Measurements from ENCODE around the gene POMGNT1. TPM values are rescaled to one million over a fixed set of nuclear protein-coding genes. Genes with fewer than 3 reads are reported as not detected.
A peak's percentile ranks its signal among the peaks of the same experiment; 100 is the strongest.

Gene POMGNT1
- total and polyA plus RNA-seq, 2 of the 13 experiments (the other 11 are each of a cell fraction or from before 2014, with no cell fraction given) = 33.9 to 46.8 TPM

GRCh38 chr1:46247436-46248121 is 49.3 kb upstream of the POMGNT1 start, which contains the start of gene RAD54L (continued):
- TF ChIP-seq IKZF4 (CRISPR knock-in tag; IDR thresholded peaks at IDR 0.05; ENCODE audit: borderline replicate concordance, low read depth, not compliant biosample characterization) = no peak
- TF ChIP-seq ISX (CRISPR knock-in tag; conservative IDR thresholded peaks at IDR 0.05) = no peak
- TF ChIP-seq RAD21 (CRISPR knock-in tag; IDR thresholded peaks at IDR 0.05) = 0 out of 2 replicates have a peak, but pooled peaks have one; percentile 9
- TF ChIP-seq BCL6 (CRISPR knock-in tag; IDR thresholded peaks at IDR 0.05) = 0 out of 2 replicates have a peak, but pooled peaks have one; percentile 23
- TF ChIP-seq MYNN (CRISPR knock-in tag; IDR thresholded peaks at IDR 0.05; ENCODE audit: low read depth) = no peak
- no peak for TF ChIP-seq ZNF138 (CRISPR knock-in tag; IDR thresholded peaks at IDR 0.05; ENCODE audit: low read depth)
- no peak for TF ChIP-seq BHLHE40 (IDR thresholded peaks at IDR 0.05; ENCODE audit: low read length)
- TF ChIP-seq PAWR (CRISPR knock-in tag; IDR thresholded peaks at IDR 0.05; ENCODE audit: borderline replicate concordance) = no peak
- TF ChIP-seq ZBTB42 (CRISPR knock-in tag; IDR thresholded peaks at IDR 0.05) = no peak
- no peak for TF ChIP-seq ZNF292 (CRISPR knock-in tag; IDR thresholded peaks at IDR 0.05; ENCODE audit: borderline replicate concordance, low read depth)
- no peak for TF ChIP-seq BRCA1 (CRISPR knock-in tag; IDR thresholded peaks at IDR 0.05)
- no peak for TF ChIP-seq ZNF446 (CRISPR knock-in tag; IDR thresholded peaks at IDR 0.05)
- TF ChIP-seq HNF1B (CRISPR knock-in tag; IDR thresholded peaks at IDR 0.05) = peak; percentile 51; the same call in 1 of the 2 replicates
- TF ChIP-seq ZNF567 (CRISPR knock-in tag; IDR thresholded peaks at IDR 0.05; ENCODE audit: borderline replicate concordance) = no peak
- TF ChIP-seq EP300 (IDR thresholded peaks at IDR 0.05; ENCODE audit: low read depth in 2 of 2, low read length in 2 of 2) = no peak
- TF ChIP-seq EP300 (CRISPR knock-in tag; IDR thresholded peaks at IDR 0.05; ENCODE audit: borderline replicate concordance) = no peak
- no peak for TF ChIP-seq ZKSCAN5 (CRISPR knock-in tag; IDR thresholded peaks at IDR 0.05)
- TF ChIP-seq EED (CRISPR knock-in tag; IDR thresholded peaks at IDR 0.05) = no peak
- TF ChIP-seq NFYB (CRISPR knock-in tag; IDR thresholded peaks at IDR 0.05) = peak; percentile 96
- 0 out of 2 replicates have a peak, but pooled peaks have one; percentile 52 for TF ChIP-seq ZNF468 (CRISPR knock-in tag; IDR thresholded peaks at IDR 0.05)
- no peak for TF ChIP-seq ZNF280D (CRISPR knock-in tag; IDR thresholded peaks at IDR 0.05)
- TF ChIP-seq NRL (CRISPR knock-in tag; IDR thresholded peaks at IDR 0.05; ENCODE audit: borderline replicate concordance) = no peak; the same call in 1 of the 2 replicates

Data from HepG2 (cell line).